Chondrocyte (in vitro differentiated cells): Measurements from ENCODE around the gene FBXL17. TPM values are rescaled to one million over a fixed set of nuclear protein-coding genes. Genes with fewer than 3 reads are reported as not detected.

Source experiments
- DNase-seq: peaks from one replicate; pipeline ENCODE4 v3.0.0; 2021; ENCODE audit warnings: mixed read lengths, low spot score
- H3K27ac Mint-ChIP-seq: one replicate; pipeline ENCODE4 v1.8.0; 2021; ENCODE audit warnings: mild to moderate bottlenecking, moderate library complexity, mixed read lengths; ENCODE audit not compliant: unreplicated experiment
- H3K27me3 Mint-ChIP-seq: 2 replicates; pipeline ENCODE4 v1.8.0; 2021; ENCODE audit warnings: low read depth, mixed read lengths
- H3K36me3 Mint-ChIP-seq: 2 replicates; pipeline ENCODE4 v1.8.0; 2021; ENCODE audit warnings: low read depth, mixed read lengths
- H3K4me1 Mint-ChIP-seq: 2 replicates; pipeline ENCODE4 v1.8.0; 2021; ENCODE audit warnings: low read depth, mild to moderate bottlenecking, mixed read lengths
- H3K4me3 Mint-ChIP-seq: one replicate; pipeline ENCODE4 v1.8.0; 2021; ENCODE audit warnings: mild to moderate bottlenecking, moderate library complexity, mixed read lengths; ENCODE audit not compliant: unreplicated experiment
- H3K9me3 Mint-ChIP-seq: 2 replicates; pipeline ENCODE4 v1.8.0; 2021; ENCODE audit warnings: low read depth, mixed read lengths
- total RNA-seq: library from RNA; stranded (reverse); gene quantifications from 3 replicates; pipeline ENCODE4 v1.2.1, GENCODE V29; 2021
- TF ChIP-seq, protein P1 (sequence below): fragments of 200-600 bp; sonication (generic); IDR thresholded peaks from 2 replicates; pipeline ENCODE4 v1.5.0; 2021; ENCODE audit warnings: antibody characterized with exemption, mild to moderate bottlenecking, moderate library complexity

Gene FBXL17
- total RNA-seq, 1 donor from 2014 or later: 15.3 TPM

- peaks cover 9% of the 10 kb centered on the region for H3K4me1 Mint-ChIP-seq
Measured at GRCh38 chr5:108118813-108119514, 262.9 kb downstream of the FBXL17 start.

GRCh38 chr5:108115673-108116072 is 266.2 kb downstream of the FBXL17 start:
- Mint-ChIP-seq H3K9me3 (peaks cover 10% of the 10 kb centered on the region), H3K4me1 (no peaks in the 10 kb centered on the region), H3K27ac (no peak overlapping the region), H3K27me3 (no peaks in the 10 kb centered on the region), H3K4me3 (no peak overlapping the region), H3K36me3 (peaks cover 3% of the 10 kb centered on the region)
- DNase-seq: no peak
- TF ChIP-seq, protein P1, sequence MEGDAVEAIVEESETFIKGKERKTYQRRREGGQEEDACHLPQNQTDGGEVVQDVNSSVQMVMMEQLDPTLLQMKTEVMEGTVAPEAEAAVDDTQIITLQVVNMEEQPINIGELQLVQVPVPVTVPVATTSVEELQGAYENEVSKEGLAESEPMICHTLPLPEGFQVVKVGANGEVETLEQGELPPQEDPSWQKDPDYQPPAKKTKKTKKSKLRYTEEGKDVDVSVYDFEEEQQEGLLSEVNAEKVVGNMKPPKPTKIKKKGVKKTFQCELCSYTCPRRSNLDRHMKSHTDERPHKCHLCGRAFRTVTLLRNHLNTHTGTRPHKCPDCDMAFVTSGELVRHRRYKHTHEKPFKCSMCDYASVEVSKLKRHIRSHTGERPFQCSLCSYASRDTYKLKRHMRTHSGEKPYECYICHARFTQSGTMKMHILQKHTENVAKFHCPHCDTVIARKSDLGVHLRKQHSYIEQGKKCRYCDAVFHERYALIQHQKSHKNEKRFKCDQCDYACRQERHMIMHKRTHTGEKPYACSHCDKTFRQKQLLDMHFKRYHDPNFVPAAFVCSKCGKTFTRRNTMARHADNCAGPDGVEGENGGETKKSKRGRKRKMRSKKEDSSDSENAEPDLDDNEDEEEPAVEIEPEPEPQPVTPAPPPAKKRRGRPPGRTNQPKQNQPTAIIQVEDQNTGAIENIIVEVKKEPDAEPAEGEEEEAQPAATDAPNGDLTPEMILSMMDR: no peak

More at GRCh38 chr5:108118813-108119514, 262.9 kb downstream of the FBXL17 start:
- Mint-ChIP-seq H3K9me3 (no peaks in the 10 kb centered on the region), H3K36me3 (no peaks in the 10 kb centered on the region), H3K27ac (no peak overlapping the region), H3K4me3 (no peak overlapping the region), H3K27me3 (no peaks in the 10 kb centered on the region)
- TF ChIP-seq, protein P1: no peak
- DNase-seq: no peak

DNA sequence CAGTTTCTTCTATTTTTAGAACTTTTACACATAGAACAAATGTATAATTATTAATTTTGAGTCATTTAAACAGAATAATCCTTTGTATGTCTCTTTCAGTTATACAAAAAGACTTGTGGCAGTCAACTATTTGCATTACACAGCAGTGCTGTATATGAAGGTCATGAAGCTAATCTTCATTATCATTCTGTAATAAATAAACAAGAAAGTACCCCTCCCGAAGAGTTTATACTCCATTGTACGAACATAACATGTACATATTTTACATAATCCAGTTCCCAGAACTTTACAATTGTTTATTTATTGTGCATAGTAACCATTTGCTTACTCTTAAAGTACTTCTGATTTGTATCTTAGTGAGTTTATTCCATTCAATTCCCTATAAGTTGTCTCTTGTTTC is 267.9 kb downstream of the FBXL17 start:
- H3K4me1 Mint-ChIP-seq: no peaks in the 10 kb centered on the region
- H3K9me3 Mint-ChIP-seq: peaks cover 10% of the 10 kb centered on the region
- DNase-seq: no peak
- TF ChIP-seq, protein P1: no peak
- H3K27ac Mint-ChIP-seq: no peak overlapping the region
- no peaks in the 10 kb centered on the region for H3K27me3 Mint-ChIP-seq
- no peak overlapping the region for H3K4me3 Mint-ChIP-seq
- H3K36me3 Mint-ChIP-seq: peaks cover 3% of the 10 kb centered on the region

GRCh38 chr5:108111736-108112135 is 270.2 kb downstream of the FBXL17 start:
- H3K9me3 Mint-ChIP-seq: peaks cover 10% of the 10 kb centered on the region
- no peaks in the 10 kb centered on the region for H3K27me3 Mint-ChIP-seq
- peaks cover 5% of the 10 kb centered on the region for H3K36me3 Mint-ChIP-seq
- H3K4me1 Mint-ChIP-seq: no peaks in the 10 kb centered on the region
- TF ChIP-seq, protein P1: no peak
- no peak overlapping the region for H3K4me3 Mint-ChIP-seq
- DNase-seq: no peak
- H3K27ac Mint-ChIP-seq: no peak overlapping the region

DNA sequence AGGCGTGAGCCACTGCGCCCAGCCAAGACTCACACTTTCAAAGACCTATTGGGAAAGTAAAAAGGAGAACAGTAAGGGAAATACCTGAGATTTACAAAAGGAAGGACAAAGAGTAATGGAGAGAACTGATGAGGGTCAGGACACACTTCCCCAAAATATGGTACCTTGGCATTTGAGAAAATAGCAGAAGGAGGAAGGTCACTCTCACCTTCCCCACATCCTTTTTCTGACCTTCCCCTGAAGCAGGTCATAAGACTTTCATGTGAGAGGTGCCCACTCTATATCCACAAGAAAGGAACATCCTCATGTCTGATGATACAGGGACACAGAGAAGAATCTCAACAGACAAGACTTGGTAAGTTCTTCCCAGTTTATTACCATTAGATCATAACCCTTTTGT is 272.8 kb downstream of the FBXL17 start:
- no peaks in the 10 kb centered on the region for H3K4me1 Mint-ChIP-seq
- no peaks in the 10 kb centered on the region for H3K27me3 Mint-ChIP-seq
- peaks cover 5% of the 10 kb centered on the region for H3K36me3 Mint-ChIP-seq
- H3K27ac Mint-ChIP-seq: no peak overlapping the region
- TF ChIP-seq, protein P1: no peak
- H3K4me3 Mint-ChIP-seq: no peak overlapping the region
- peaks cover 10% of the 10 kb centered on the region for H3K9me3 Mint-ChIP-seq
- no peak for DNase-seq
